Measurements from ENCODE around the gene ZNF827. TPM values are rescaled to one million over a fixed set of nuclear protein-coding genes. Genes with fewer than 3 reads are reported as not detected.

The ZNF827 gene
- total and polyA plus RNA-seq, 2 experiments from 2014 or later = 7.8 to 17.5 TPM

DNA sequence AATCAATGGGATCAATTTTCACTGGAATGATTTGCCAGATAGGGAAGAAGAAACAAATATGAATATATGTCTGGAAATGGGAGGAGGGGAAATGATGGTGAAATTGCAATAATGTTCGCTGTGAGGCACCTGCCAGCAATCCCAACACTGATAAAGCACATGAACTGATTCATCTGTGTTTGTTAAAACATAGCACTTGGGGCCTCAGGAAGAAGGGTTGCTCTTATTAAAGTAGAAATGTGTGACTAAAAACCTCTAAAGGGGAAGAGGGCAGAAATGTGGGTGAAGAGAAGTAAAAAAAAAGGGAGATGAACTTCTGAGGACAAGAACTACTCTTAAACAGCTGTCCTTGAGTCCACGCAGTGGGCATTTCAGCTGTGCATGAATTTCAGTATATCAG is 157.3 kb downstream of the ZNF827 start:
- TF ChIP-seq, protein P1, sequence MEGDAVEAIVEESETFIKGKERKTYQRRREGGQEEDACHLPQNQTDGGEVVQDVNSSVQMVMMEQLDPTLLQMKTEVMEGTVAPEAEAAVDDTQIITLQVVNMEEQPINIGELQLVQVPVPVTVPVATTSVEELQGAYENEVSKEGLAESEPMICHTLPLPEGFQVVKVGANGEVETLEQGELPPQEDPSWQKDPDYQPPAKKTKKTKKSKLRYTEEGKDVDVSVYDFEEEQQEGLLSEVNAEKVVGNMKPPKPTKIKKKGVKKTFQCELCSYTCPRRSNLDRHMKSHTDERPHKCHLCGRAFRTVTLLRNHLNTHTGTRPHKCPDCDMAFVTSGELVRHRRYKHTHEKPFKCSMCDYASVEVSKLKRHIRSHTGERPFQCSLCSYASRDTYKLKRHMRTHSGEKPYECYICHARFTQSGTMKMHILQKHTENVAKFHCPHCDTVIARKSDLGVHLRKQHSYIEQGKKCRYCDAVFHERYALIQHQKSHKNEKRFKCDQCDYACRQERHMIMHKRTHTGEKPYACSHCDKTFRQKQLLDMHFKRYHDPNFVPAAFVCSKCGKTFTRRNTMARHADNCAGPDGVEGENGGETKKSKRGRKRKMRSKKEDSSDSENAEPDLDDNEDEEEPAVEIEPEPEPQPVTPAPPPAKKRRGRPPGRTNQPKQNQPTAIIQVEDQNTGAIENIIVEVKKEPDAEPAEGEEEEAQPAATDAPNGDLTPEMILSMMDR (IDR thresholded peaks at IDR 0.05; ENCODE audit: poor library complexity) = no peak
- TF ChIP-seq EZH2 (IDR thresholded peaks at IDR 0.05; ENCODE audit: borderline replicate concordance) (no peak), EZH2phosphoT487 (IDR thresholded peaks at IDR 0.05; ENCODE audit: low read depth, severe bottlenecking, unreplicated experiment) (no peak)
- Histone ChIP-seq H2AFZ (no peak overlapping the region), H3K79me2 (no peaks in the 10 kb centered on the region), H3K4me3 (no peak overlapping the region), H3K4me1 (ENCODE audit: insufficient read depth) (no peaks in the 10 kb centered on the region), H3K9me2 (replicated peaks; ENCODE audit: insufficient read depth) (no peaks in the 10 kb centered on the region), H4K20me1 (ENCODE audit: insufficient read depth, poor library complexity, severe bottlenecking) (no peaks in the 10 kb centered on the region), H3K4me2 (no peak overlapping the region), H3K36me3 (replicated peaks; ENCODE audit: insufficient read depth, low read depth) (no peaks in the 10 kb centered on the region), H3K27ac (no peak overlapping the region), H3K9me3 (ENCODE audit: low read depth) (no peaks in the 10 kb centered on the region), H3K27me3 (no peaks in the 10 kb centered on the region)
- no peak for DNase-seq (ENCODE audit: low spot score)
- whole genome bisulfite sequencing (ENCODE audit: low lambda C conversion rate, missing lambda C conversion rate) = 94% methylated on average over 2 of the region's 2 CpGs

DNA sequence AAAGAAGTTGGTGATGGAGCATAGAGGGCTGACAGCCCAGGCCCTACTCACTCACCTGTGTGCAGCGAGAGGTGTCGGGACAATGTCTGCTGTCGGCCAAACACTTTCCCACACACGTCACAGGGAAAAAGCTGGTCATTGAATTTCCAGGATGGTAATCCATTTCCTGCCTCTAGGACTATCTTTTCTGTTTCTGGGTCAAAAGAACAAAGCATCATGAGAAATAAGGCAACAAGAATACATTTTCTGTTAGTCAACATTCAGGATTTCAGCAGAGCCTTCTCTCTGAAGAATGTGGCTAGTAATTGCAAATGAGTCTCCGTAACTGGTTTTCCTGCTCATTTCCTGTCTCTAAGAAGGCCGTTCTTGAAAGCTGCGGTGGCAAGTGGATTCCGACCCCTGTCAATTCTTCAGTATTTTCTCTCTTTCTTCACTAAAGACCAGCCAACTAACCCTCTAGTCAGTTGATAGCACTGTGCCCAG is 159.3 kb downstream of the ZNF827 start:
- Histone ChIP-seq H2AFZ (no peak overlapping the region), H3K79me2 (no peaks in the 10 kb centered on the region), H3K9me2 (replicated peaks; ENCODE audit: insufficient read depth) (no peaks in the 10 kb centered on the region), H3K4me1 (ENCODE audit: insufficient read depth) (no peaks in the 10 kb centered on the region), H4K20me1 (ENCODE audit: insufficient read depth, poor library complexity, severe bottlenecking) (no peaks in the 10 kb centered on the region), H3K36me3 (replicated peaks; ENCODE audit: insufficient read depth, low read depth) (no peaks in the 10 kb centered on the region), H3K4me2 (no peak overlapping the region), H3K4me3 (no peak overlapping the region), H3K27ac (no peak overlapping the region), H3K27me3 (no peaks in the 10 kb centered on the region), H3K9me3 (ENCODE audit: low read depth) (no peaks in the 10 kb centered on the region)
- no peak for DNase-seq (ENCODE audit: low spot score)
- TF ChIP-seq EZH2 (IDR thresholded peaks at IDR 0.05; ENCODE audit: borderline replicate concordance) = no peak
- no peak for TF ChIP-seq EZH2phosphoT487 (IDR thresholded peaks at IDR 0.05; ENCODE audit: low read depth, severe bottlenecking, unreplicated experiment)
- TF ChIP-seq, protein P1 (IDR thresholded peaks at IDR 0.05; ENCODE audit: poor library complexity) = no peak
- 93% methylated on average over 8 of the region's 8 CpGs for WGBS (ENCODE audit: low lambda C conversion rate, missing lambda C conversion rate)

DNA sequence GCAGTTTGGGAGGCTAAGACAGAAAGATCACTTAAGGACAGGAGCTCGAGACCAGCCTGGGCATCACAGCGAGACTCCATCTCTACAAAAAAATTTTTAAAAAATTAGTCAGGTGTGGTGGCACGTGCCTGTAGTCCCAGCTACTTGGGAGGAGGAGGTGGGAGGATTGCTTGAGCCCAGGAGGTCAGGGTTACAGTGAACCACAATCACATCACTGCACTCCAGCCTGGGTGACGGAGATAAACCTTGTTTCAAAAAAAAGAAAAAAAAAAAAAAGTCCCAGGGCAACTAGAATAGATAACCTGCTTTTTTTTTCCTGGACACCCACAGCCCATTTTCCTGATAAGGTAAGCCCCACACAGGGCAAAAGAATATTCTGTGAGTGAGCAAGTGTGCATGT is 162.4 kb downstream of the ZNF827 start:
- Histone ChIP-seq H3K79me2 (no peaks in the 10 kb centered on the region), H3K4me1 (ENCODE audit: insufficient read depth) (no peaks in the 10 kb centered on the region), H3K36me3 (replicated peaks; ENCODE audit: insufficient read depth, low read depth) (no peaks in the 10 kb centered on the region), H2AFZ (no peak overlapping the region), H3K4me2 (no peak overlapping the region), H3K27me3 (no peaks in the 10 kb centered on the region), H3K9me3 (ENCODE audit: low read depth) (no peaks in the 10 kb centered on the region), H3K27ac (no peak overlapping the region), H4K20me1 (ENCODE audit: insufficient read depth, poor library complexity, severe bottlenecking) (no peaks in the 10 kb centered on the region), H3K9me2 (replicated peaks; ENCODE audit: insufficient read depth) (no peaks in the 10 kb centered on the region), H3K4me3 (no peak overlapping the region)
- WGBS (ENCODE audit: low lambda C conversion rate, missing lambda C conversion rate) = 99% methylated on average over 4 of the region's 4 CpGs
- DNase-seq (ENCODE audit: low spot score) = no peak
- TF ChIP-seq EZH2 (IDR thresholded peaks at IDR 0.05; ENCODE audit: borderline replicate concordance) (no peak), EZH2phosphoT487 (IDR thresholded peaks at IDR 0.05; ENCODE audit: low read depth, severe bottlenecking, unreplicated experiment) (no peak)
- TF ChIP-seq, protein P1 (IDR thresholded peaks at IDR 0.05; ENCODE audit: poor library complexity) = no peak

DNA sequence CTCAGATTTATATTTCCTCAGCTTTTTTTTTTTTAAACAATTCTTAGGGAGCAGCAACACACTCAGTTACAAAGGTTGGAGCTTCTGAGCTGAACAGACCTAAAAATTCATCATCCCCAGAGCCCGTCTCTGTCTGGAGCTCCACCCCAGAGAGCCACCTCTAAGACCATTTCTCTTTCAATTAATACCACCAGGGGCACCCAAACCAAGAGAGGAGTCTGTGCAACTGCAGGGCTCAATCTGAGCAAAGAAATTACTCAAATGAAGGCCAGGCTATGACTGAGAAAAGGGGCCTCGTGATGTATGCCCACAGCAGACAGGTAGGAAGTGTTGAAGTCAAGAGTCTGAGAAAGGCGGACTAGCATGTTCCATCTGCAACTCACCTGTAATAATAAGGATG is 163.2 kb downstream of the ZNF827 start:
- no peak for DNase-seq (ENCODE audit: low spot score)
- Histone ChIP-seq H3K27ac (no peak overlapping the region), H2AFZ (no peak overlapping the region), H4K20me1 (ENCODE audit: insufficient read depth, poor library complexity, severe bottlenecking) (no peaks in the 10 kb centered on the region), H3K4me1 (ENCODE audit: insufficient read depth) (no peaks in the 10 kb centered on the region), H3K27me3 (no peaks in the 10 kb centered on the region), H3K4me2 (no peak overlapping the region), H3K79me2 (no peaks in the 10 kb centered on the region), H3K9me2 (replicated peaks; ENCODE audit: insufficient read depth) (no peaks in the 10 kb centered on the region), H3K36me3 (replicated peaks; ENCODE audit: insufficient read depth, low read depth) (no peaks in the 10 kb centered on the region), H3K9me3 (ENCODE audit: low read depth) (no peaks in the 10 kb centered on the region), H3K4me3 (no peak overlapping the region)
- no peak for TF ChIP-seq EZH2phosphoT487 (IDR thresholded peaks at IDR 0.05; ENCODE audit: low read depth, severe bottlenecking, unreplicated experiment)
- TF ChIP-seq, protein P1 (IDR thresholded peaks at IDR 0.05; ENCODE audit: poor library complexity) = no peak
- no peak for TF ChIP-seq EZH2 (IDR thresholded peaks at IDR 0.05; ENCODE audit: borderline replicate concordance)
- 97% methylated on average over 3 of the region's 3 CpGs for WGBS (ENCODE audit: low lambda C conversion rate, missing lambda C conversion rate)
